HEK293 (cell line): ENCODE data around the gene REV3L.

Source experiments
- BCL11A ChIP-seq: fragments of 450-650 bp; formaldehyde crosslinking; IDR thresholded peaks from 2 replicates; pipeline ENCODE4 v1.5.1; 2016; ENCODE audit warnings: low read depth, missing biosample characterization, missing genetic modification characterization
- CTCF ChIP-seq: fragments of 450-650 bp; formaldehyde crosslinking; IDR thresholded peaks from 2 replicates; pipeline ENCODE4 v1.5.1; 2016; ENCODE audit warnings: missing biosample characterization, missing genetic modification characterization
- OSR2 ChIP-seq: fragments of 450-650 bp; formaldehyde crosslinking; IDR thresholded peaks from 2 replicates; pipeline ENCODE4 v1.5.1; 2016; ENCODE audit warnings: missing biosample characterization, missing genetic modification characterization
- PRDM1 ChIP-seq: fragments of 450-650 bp; formaldehyde crosslinking; IDR thresholded peaks from 2 replicates; pipeline ENCODE4; 2016; ENCODE audit warnings: missing biosample characterization, missing genetic modification characterization
- ZBTB8A ChIP-seq: fragments of 450-650 bp; formaldehyde crosslinking; IDR thresholded peaks from 2 replicates; pipeline ENCODE4 v1.5.1; 2016; ENCODE audit warnings: missing biosample characterization, missing genetic modification characterization
- ZNF121 ChIP-seq: fragments of 450-650 bp; formaldehyde crosslinking; IDR thresholded peaks from 2 replicates; pipeline ENCODE4 v1.5.1; 2016; ENCODE audit warnings: missing biosample characterization, missing genetic modification characterization
- ZNF24 ChIP-seq: fragments of 450-650 bp; formaldehyde crosslinking; IDR thresholded peaks from 2 replicates; pipeline ENCODE4 v1.5.1; 2016; ENCODE audit warnings: missing biosample characterization, missing genetic modification characterization
- ZNF830 ChIP-seq: fragments of 450-650 bp; IDR thresholded peaks from 2 replicates; pipeline ENCODE4 v1.5.0; 2018; ENCODE audit warnings: missing biosample characterization, missing genetic modification characterization, low read depth, mild to moderate bottlenecking, moderate library complexity
- ZSCAN18 ChIP-seq: fragments of 450-650 bp; formaldehyde crosslinking; IDR thresholded peaks from 2 replicates; pipeline ENCODE4 v1.5.1; 2016; ENCODE audit warnings: missing biosample characterization, missing genetic modification characterization

- TF ChIP-seq ZBTB8A (tag by site-specific recombination): no peak
- no peak for TF ChIP-seq ZNF830 (tag by site-specific recombination)
- no peak for TF ChIP-seq ZNF24 (tag by site-specific recombination)
- TF ChIP-seq ZNF121: no peak
- TF ChIP-seq BCL11A: no peak
- TF ChIP-seq CTCF: no peak
- TF ChIP-seq PRDM1 (tag by site-specific recombination): peak; percentile 65
- no peak for TF ChIP-seq OSR2 (tag by site-specific recombination)
- no peak for TF ChIP-seq ZSCAN18 (tag by site-specific recombination)
Measured at GRCh38 chr6:111361648-111362047, 121.4 kb downstream of the REV3L start.
